ENCODE results near the gene GADD45G.

The GADD45G gene

GRCh38 chr9:89613912-89614892, 9.4 kb downstream of the GADD45G start:
- no peak for TF ChIP-seq CTCF (IDR thresholded peaks at IDR 0.05; ENCODE audit: extremely low read depth, insufficient read depth, missing control alignments)
- no peak for DNase-seq (ENCODE audit: low spot score)
- in situ Hi-C loops (cut with MboI; ENCODE audit: low pct_unique_long_range_greater_than_20kb, low sequenced_read_pairs, unreplicated experiment), result no loop called here

- TF ChIP-seq CTCF (IDR thresholded peaks at IDR 0.05; ENCODE audit: extremely low read depth, insufficient read depth, missing control alignments), result peak; percentile 25
- in situ Hi-C loops (cut with MboI; ENCODE audit: low pct_unique_long_range_greater_than_20kb, low sequenced_read_pairs, unreplicated experiment), result no loop called here
- no peak for DNase-seq (ENCODE audit: low spot score)
Observed at GRCh38 chr9:89615661-89616060, 10.8 kb downstream of the GADD45G start.

GRCh38 chr9:89616411-89616810, 11.6 kb downstream of the GADD45G start:
- no peak for TF ChIP-seq CTCF (IDR thresholded peaks at IDR 0.05; ENCODE audit: extremely low read depth, insufficient read depth, missing control alignments)
- in situ Hi-C loops (cut with MboI; ENCODE audit: low pct_unique_long_range_greater_than_20kb, low sequenced_read_pairs, unreplicated experiment), result no loop called here
- DNase-seq (ENCODE audit: low spot score), result no peak

GRCh38 chr9:89617978-89618377, 13.2 kb downstream of the GADD45G start:
- no peak for TF ChIP-seq CTCF (IDR thresholded peaks at IDR 0.05; ENCODE audit: extremely low read depth, insufficient read depth, missing control alignments)
- DNase-seq (ENCODE audit: low spot score), result no peak
- in situ Hi-C loops (cut with MboI; ENCODE audit: low pct_unique_long_range_greater_than_20kb, low sequenced_read_pairs, unreplicated experiment), result no loop called here

- in situ Hi-C loops (cut with MboI; ENCODE audit: low pct_unique_long_range_greater_than_20kb, low sequenced_read_pairs, unreplicated experiment), result no loop called here
- no peak for DNase-seq (ENCODE audit: low spot score)
- no peak for TF ChIP-seq CTCF (IDR thresholded peaks at IDR 0.05; ENCODE audit: extremely low read depth, insufficient read depth, missing control alignments)
Observed at GRCh38 chr9:89619019-89619418, 14.2 kb downstream of the GADD45G start.

GRCh38 chr9:89619424-89620138, 14.8 kb downstream of the GADD45G start:
- no peak for TF ChIP-seq CTCF (IDR thresholded peaks at IDR 0.05; ENCODE audit: extremely low read depth, insufficient read depth, missing control alignments)
- DNase-seq (ENCODE audit: low spot score), result no peak
- in situ Hi-C loops (cut with MboI; ENCODE audit: low pct_unique_long_range_greater_than_20kb, low sequenced_read_pairs, unreplicated experiment), result no loop called here
